ENCODE data around the gene SIDT1.

Gene SIDT1

DNA sequence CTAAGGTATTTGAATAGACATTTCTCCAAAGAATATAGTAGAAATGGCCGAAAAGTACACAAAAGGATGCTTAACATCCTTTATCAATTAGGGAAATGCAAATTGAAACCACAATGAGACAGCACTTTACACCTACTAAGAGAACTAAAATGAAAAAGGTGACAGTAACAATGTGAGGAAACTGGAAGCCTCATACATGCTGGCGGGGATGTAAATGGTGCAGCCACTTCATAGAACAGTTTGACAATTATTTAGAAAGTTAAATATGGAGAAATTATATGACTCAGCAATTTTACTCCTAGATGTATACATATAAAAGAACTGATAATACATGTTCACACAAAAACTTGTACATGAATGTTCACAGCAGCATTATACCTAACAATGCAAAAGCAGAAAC lies 30.8 kb upstream of the SIDT1 start:
- no peak for TF ChIP-seq EZH2phosphoT487 (conservative IDR thresholded peaks at IDR 0.05; ENCODE audit: low read length)
- TF ChIP-seq CTCF (IDR thresholded peaks at IDR 0.05; ENCODE audit: insufficient read depth, low read length, poor library complexity, severe bottlenecking) = no peak
- H3K4me2 ChIP-seq (ENCODE audit: low read depth, low read length, poor library complexity, severe bottlenecking) = no peak overlapping the region
- H3K27ac ChIP-seq (ENCODE audit: low read depth, low read length) = no peak overlapping the region
- H3K79me2 ChIP-seq (ENCODE audit: insufficient read depth, low read length) = no peaks in the 10 kb centered on the region
- no peaks in the 10 kb centered on the region for H3K9me3 ChIP-seq (ENCODE audit: insufficient read depth, low read length)
- no peaks in the 10 kb centered on the region for H4K20me1 ChIP-seq (ENCODE audit: low read depth, low read length)
- no peaks in the 10 kb centered on the region for H3K9me2 ChIP-seq (replicated peaks; ENCODE audit: insufficient read depth, low read length)
- H3K4me3 ChIP-seq (ENCODE audit: insufficient read depth, low read length, poor library complexity, severe bottlenecking) = no peak overlapping the region
- peaks cover 5% of the 10 kb centered on the region; the same call in 1 of the 2 replicates for H3K36me3 ChIP-seq (ENCODE audit: low read length)
- H3F3A ChIP-seq (ENCODE audit: insufficient read depth) = no peaks in the 10 kb centered on the region
- no peak overlapping the region for H3K9ac ChIP-seq (ENCODE audit: low read length)
- no peak overlapping the region for H2AFZ ChIP-seq (ENCODE audit: low read depth, low read length, severe bottlenecking)
- H3K27me3 ChIP-seq (ENCODE audit: low read length) = no peaks in the 10 kb centered on the region

GRCh38 chr3:113505867-113506266 lies 26.5 kb upstream of the SIDT1 start:
- Histone ChIP-seq H2AFZ (ENCODE audit: low read depth, low read length, severe bottlenecking) (no peak overlapping the region), H3K9ac (ENCODE audit: low read length) (no peak overlapping the region), H3K27me3 (ENCODE audit: low read length) (no peaks in the 10 kb centered on the region), H3K9me2 (replicated peaks; ENCODE audit: insufficient read depth, low read length) (no peaks in the 10 kb centered on the region), H3F3A (ENCODE audit: insufficient read depth) (no peaks in the 10 kb centered on the region), H4K20me1 (ENCODE audit: low read depth, low read length) (no peaks in the 10 kb centered on the region), H3K4me3 (ENCODE audit: insufficient read depth, low read length, poor library complexity, severe bottlenecking) (no peak overlapping the region), H3K79me2 (ENCODE audit: insufficient read depth, low read length) (peaks cover 3% of the 10 kb centered on the region; the same call in 1 of the 2 replicates), H3K4me2 (ENCODE audit: low read depth, low read length, poor library complexity, severe bottlenecking) (no peak overlapping the region), H3K36me3 (ENCODE audit: low read length) (peaks cover 5% of the 10 kb centered on the region; the same call in 1 of the 2 replicates), H3K9me3 (ENCODE audit: insufficient read depth, low read length) (no peaks in the 10 kb centered on the region), H3K27ac (ENCODE audit: low read depth, low read length) (no peak overlapping the region)
- TF ChIP-seq EZH2phosphoT487 (conservative IDR thresholded peaks at IDR 0.05; ENCODE audit: low read length) (no peak), CTCF (IDR thresholded peaks at IDR 0.05; ENCODE audit: insufficient read depth, low read length, poor library complexity, severe bottlenecking) (no peak)

GRCh38 chr3:113507501-113508067 lies 24.8 kb upstream of the SIDT1 start:
- Histone ChIP-seq H4K20me1 (ENCODE audit: low read depth, low read length) (no peaks in the 10 kb centered on the region), H3K4me3 (ENCODE audit: insufficient read depth, low read length, poor library complexity, severe bottlenecking) (no peak overlapping the region), H3F3A (ENCODE audit: insufficient read depth) (no peaks in the 10 kb centered on the region), H3K27ac (ENCODE audit: low read depth, low read length) (no peak overlapping the region), H3K36me3 (ENCODE audit: low read length) (peaks cover 5% of the 10 kb centered on the region; the same call in 1 of the 2 replicates), H3K4me2 (ENCODE audit: low read depth, low read length, poor library complexity, severe bottlenecking) (no peak overlapping the region), H3K27me3 (ENCODE audit: low read length) (no peaks in the 10 kb centered on the region), H3K9me3 (ENCODE audit: insufficient read depth, low read length) (no peaks in the 10 kb centered on the region), H2AFZ (ENCODE audit: low read depth, low read length, severe bottlenecking) (no peak overlapping the region), H3K9me2 (replicated peaks; ENCODE audit: insufficient read depth, low read length) (no peaks in the 10 kb centered on the region), H3K79me2 (ENCODE audit: insufficient read depth, low read length) (peaks cover 3% of the 10 kb centered on the region; the same call in 1 of the 2 replicates), H3K9ac (ENCODE audit: low read length) (no peak overlapping the region)
- no peak for TF ChIP-seq CTCF (IDR thresholded peaks at IDR 0.05; ENCODE audit: insufficient read depth, low read length, poor library complexity, severe bottlenecking)
- no peak for TF ChIP-seq EZH2phosphoT487 (conservative IDR thresholded peaks at IDR 0.05; ENCODE audit: low read length)

Data from SU-DHL-6 (cell line).